ENCODE measurements around the gene MLH1. TPM values are rescaled to one million over a fixed set of nuclear protein-coding genes. Genes with fewer than 3 reads are reported as not detected.

MLH1 gene
- total and polyA plus RNA-seq, 2 of the 8 experiments (the other 6 are each of a cell fraction or from before 2014, with no cell fraction given), result 36.4 to 47.3 TPM

- TF ChIP-seq CHD7 (IDR thresholded peaks at IDR 0.05; ENCODE audit: insufficient replicate concordance, low read length) (no peak), SUZ12 (IDR thresholded peaks at IDR 0.05; ENCODE audit: low read length) (no peak), SAP30 (IDR thresholded peaks at IDR 0.05; ENCODE audit: insufficient read depth, insufficient replicate concordance, low read length) (no peak), POLR2A (IDR thresholded peaks at IDR 0.05; ENCODE audit: control extremely low read depth in 1 of 2, low read depth in 2 of 2, low read length in 2 of 2) (peak; percentile 65 to 89), EP300 (IDR thresholded peaks at IDR 0.05; ENCODE audit: borderline replicate concordance in 1 of 2, low read depth in 2 of 2, low read length in 2 of 2) (no peak), CBX5 (IDR thresholded peaks at IDR 0.05; ENCODE audit: low read depth, low read length) (no peak)
Observed at GRCh38 chr3:36992806-36993325, 452 bp upstream of the MLH1 start, which contains the start of gene EPM2AIP1 (continued).

Data from H1 (cell line).